ENCODE data around the gene AFAP1.

AFAP1 gene

DNA sequence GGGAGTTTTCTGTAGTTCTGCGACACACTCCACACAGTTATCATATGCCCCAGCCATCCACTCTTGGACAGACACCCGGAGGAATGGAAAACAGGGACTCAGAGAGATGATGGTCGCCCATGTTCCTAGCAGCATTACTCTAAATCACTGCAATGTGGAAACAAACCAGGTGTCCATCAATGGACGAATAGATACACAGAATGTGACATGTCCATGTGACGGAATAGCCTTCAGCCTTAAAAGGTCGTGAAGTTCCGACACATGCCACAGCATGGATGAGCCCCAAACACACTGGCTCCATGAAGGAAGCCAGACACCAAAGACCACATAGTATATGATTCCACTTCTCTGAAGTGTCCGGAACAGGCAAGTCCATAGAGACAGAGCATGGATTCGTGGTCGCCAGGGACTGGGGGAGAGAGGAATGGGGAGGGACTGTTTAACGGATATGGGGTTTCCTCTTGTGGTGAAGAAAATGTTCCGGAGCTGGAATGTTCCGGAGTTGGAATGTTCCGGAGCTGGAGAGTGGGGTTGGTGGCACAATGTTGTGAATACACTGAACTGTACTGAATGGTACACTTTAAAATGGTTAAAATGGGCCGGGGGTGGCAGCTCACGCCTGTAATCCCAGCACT is 28.7 kb upstream of the AFAP1 start:
- no peak for DNase-seq (ENCODE audit: low read depth)

DNA sequence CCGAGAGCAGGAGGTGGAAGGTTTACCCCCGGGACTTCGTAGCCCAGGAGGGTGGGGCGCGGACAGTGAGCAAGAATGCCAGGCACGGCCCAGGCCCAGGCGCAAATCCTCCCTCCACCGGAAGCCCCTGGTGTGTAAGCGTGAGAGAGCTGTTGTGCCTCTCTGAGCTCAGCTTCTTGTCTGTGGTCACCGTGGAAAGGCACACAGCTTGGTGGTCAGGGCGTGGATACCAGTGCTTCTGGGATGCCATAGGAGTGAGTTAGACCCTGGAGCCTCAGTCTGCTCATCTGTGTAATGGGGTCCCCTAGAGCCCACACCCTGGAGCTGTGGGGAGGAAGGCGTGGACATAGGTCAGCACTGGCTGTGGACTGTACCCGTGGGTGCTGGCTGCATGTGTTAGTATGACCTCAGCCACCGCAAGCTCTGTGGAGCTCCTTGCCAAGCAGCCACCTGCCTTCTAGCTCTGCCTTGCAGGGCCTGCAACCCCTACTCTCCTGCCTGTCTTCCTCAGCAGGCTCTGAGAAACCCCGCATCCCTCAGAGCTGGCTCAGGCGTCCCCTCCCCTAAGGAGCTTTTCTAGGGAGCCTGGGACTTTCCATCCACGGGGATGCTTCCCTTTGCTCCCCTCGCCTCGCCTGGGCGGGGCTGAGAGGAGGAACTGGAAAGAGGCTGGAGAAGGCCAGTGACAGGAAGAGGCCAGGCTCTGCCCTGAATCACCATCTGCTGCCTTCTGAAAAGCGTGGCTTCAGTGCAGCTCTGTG is 28.0 kb upstream of the AFAP1 start:
- DNase-seq (ENCODE audit: low read depth) = no peak

DNA sequence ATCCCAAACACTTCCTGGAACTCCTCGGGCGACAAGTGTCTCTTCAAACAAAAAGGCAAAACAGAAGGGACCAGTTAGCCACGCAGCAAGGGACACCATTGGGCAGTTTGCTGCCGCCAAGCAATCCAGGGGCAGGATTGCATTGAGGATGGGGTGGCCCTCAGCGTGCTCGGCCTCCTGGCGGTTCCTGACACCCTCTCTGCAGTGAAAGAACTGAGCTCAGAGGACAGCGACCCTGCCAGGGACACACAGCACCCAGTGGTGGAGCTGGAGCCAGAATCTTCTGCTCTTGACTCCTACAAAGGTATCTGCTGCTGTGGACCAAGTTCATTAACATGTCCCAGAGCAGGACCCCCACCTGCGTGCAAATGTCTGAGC is 27.4 kb upstream of the AFAP1 start:
- DNase-seq (ENCODE audit: low read depth) = no peak

DNA sequence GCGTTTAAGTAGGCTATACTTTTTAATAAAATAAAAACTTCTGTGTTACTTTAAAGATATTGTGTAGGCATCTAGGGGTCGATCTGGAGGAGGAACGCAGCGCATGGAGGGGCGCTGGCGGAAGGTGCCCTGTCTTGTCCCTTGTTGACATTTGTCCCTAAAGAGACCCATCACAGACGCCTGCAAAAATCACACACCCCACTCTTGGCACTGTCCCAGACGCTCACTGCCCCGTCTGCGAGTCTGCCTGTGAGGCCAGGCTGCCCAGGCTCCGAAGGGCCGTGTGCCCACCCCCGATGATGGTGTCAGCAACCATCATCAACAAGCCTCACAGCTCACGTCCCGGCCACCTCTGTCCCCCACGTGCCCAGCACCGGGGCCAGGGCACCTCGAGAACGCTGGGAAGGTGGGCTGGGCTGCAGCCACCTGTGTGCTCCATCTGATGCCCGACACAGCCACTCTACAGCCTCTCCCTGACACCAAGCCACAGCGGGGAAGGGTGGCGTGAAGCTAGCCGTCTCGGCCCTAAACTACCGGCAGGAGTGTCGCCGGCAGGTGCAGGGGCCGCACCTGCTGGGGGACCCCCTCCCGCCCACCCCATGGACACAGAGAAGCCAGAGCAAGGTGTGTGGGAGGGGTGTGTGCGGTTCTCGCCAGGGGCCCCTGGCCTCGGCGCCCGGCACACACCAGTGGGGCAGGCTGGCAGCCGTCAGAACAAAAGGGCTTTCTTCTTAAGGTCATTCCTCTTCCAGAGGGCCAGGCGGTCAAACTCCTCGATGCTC is 26.8 kb upstream of the AFAP1 start:
- DNase-seq (ENCODE audit: low read depth) = no peak

DNA sequence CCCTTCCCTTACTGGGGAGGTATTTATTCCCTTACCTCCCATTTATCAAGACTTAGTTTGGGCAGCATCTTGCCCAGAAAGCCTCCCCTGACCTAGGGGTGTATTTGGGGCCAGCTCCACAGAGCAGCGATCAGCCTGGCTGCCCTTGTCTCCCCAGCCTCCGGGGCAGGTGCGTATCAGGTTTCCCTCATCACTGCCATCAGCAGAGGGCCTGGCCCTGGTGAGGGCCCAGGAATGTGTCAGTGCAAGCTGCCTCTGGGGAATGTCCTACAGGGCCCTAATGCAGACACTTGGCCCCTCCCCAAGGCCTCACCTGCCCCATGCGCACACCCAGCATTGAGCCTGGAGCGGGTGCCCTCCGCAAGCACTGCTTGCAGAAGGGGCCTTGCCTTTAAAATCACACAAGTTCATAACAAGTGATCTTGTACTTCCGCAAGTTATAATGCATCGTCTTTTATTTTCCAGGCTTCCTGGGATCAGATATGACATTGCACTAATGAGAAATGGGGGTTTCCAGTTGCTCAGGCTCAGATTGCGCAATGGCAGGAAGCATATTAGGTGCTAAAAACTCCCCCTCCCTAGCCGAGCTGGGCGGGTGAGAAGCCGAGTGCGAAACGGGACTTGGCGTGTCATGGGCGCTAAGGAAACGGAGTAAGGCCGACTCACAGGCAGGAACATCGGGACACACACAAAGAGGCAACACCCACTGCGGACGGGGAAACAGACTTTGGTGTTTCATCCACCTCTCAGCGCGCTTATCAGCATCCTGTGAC is 25.4 kb upstream of the AFAP1 start:
- peak; percentile 85 for DNase-seq (ENCODE audit: low read depth)

DNA sequence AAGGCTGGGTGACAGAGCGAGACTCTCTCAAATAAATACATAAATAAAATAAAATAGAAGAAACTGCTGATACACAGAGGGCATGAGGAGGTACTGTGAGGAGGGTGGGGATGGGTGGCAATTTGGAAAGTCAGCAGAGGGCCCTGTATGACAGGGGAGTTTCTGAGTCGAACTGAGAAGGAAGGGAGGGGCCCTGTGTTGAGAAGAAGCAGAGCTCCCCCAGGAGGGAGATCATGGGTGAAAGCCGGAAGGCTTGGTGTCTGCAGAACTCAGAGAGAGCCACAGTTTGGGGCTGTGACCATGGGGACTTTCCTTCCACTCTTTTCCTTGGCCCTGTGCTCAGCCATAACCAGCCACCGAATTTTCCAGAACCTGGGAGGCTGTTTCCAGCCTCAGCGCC is 24.8 kb upstream of the AFAP1 start:
- no peak for DNase-seq (ENCODE audit: low read depth)

DNA sequence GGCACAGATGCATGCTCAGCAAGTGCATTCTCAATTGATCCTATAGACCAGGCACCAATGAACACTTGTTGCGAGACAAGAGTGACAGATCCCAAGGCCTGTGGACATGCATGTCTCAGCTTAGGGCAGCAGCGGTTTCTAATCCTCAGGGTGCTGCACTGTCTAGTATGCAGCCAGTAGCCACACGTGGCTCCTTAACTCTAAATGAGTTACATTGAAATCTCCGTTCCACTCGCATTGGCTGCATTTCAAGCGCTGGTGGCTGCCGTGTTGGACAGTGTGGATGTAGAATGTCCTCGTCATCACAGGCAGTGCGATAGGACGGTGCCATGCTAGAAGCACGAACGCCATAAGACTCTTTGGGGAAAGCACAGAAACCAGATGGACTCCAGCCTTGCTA is 24.0 kb upstream of the AFAP1 start:
- DNase-seq (ENCODE audit: low read depth) = no peak

DNA sequence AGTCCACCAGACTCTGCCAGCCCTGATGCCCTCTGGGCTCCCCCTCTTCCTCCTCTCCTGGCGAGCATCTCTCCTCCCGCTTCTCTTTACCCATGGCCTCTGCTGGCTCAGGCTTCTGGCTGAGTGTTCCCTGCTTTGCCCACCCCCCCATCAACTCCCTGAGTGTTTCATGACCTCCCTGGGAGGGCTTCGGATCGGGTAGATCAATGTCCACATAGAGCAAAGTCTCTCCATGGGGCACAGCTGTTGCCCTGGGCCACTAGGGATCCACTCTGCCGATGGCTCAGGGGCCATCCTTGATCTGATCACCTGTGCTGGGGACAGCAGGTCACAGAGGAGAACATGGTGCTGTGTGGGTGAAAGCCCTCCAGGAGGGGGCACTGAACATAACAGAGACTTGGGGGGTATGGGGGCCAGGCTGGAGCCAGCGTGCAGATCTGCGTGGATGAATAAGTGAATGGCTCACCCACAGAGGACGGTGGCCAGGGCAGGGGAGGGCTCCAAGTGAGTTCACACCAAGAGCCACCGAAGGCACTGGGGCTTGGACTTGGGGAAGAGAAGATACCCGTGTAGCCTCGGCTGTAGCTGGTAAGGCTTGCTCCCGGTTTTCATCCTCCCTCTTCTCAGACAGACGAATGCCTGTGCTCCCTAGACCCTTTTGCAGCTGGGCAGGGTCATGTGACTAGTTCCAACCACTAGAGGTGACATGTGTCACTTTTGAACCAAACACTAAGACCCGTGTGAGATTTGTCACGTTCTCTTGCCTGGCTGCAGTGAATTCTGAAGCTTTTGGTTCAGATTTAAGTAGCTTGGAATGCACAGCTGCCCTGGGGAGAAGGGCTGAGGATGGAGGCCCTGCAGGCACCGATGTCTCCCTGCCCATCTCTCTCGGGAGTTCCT is 23.2 kb upstream of the AFAP1 start:
- no peak for DNase-seq (ENCODE audit: low read depth)

DNA sequence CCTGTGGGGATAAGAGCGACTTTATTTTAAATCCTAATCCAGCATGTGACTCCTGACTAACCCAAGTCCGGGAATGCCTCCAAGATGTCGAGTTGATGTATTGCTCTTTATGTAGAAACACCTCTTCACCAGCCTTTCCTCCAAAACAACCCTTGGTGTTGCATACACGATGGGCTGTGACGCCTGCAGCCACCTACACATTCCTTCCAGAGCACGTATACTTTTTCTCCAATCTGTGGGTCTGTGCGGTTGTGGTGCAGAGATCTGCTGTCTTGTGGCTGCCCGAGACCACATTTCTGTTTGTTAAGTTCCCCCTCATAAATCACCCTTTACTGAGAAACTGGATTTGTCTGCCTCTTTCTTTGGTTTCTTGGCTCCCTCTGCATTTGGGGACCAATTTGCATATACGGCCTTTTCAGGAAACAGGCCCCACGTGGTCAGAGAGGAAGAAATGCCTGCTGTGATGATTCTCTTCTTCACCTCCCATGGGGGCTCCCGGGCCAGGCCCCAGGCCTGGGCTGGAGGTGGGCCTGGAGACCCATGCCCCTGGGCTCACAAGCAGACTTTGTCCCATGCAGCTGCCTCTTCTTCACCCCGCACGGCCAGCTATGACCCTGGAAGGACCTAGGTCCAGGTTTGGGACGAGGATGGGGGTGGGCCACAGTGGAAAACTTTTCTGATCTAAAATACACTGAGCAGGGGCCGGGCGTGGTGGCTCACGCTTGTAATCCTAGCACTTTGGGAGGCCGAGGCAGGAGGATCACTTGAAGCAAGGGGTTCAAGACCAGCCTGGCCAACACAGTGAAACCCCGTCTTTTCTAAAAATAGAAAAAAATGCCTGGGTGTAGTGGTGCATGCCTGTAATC is 21.4 kb upstream of the AFAP1 start:
- peak; percentile 97 for DNase-seq (ENCODE audit: low read depth)

DNA sequence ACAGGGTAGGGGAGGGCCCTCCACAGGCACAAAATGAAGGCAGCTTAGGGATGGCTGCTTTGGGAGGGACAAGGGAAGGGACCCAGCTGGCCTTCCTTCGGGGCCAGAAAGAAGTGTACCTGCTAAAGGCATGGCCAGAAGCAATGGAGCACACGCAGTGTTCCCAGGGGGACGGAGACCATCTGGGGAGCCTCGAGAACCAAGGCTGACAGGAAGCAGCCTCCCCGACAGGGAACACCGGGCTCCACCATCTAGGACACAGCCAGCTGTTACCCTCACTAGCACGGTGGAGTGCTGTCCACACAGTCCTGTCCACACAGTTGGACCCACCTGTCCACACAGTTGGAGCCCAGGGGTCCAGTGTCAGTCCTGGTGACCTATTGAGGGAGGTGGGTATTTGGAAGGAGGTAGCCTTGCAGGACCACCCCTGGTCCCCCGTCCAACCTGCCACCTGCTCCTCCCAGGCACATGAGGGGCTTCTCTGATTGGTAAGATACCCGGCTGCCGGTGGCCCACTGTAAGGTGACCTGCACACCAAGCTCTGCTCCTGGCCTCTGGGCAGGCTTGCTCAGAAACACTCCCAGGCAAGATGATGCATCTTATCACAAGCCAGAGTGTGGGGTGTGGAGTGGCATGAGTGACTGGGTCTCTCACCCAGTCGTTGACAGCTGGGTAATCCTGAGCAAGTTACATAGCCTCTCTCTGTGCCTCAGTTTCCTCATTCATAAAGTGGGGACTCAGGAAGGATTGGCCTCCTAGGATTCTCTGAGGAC is 20.5 kb upstream of the AFAP1 start:
- peak; percentile 61 for DNase-seq (ENCODE audit: low read depth)

DNA sequence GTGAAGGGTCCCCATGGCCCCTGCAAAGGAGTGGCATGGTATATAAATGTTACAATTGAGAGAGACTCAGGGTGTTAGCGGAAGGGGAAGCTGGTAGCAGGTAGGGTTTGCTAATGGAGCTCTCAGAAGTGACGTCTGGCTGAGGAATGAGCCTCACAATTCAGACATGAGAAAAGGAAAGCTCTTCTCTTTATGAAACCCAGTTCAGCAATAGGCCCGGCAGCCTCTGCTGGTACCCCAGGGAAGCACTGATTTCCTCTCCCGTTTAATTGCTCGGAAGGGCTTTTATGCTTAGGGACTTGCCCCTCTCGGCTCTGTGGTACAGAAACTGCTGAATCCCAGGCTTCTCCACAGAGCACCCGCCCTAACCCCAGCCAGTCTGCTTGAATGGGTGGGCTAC is 19.4 kb upstream of the AFAP1 start:
- DNase-seq (ENCODE audit: low read depth) = no peak

DNA sequence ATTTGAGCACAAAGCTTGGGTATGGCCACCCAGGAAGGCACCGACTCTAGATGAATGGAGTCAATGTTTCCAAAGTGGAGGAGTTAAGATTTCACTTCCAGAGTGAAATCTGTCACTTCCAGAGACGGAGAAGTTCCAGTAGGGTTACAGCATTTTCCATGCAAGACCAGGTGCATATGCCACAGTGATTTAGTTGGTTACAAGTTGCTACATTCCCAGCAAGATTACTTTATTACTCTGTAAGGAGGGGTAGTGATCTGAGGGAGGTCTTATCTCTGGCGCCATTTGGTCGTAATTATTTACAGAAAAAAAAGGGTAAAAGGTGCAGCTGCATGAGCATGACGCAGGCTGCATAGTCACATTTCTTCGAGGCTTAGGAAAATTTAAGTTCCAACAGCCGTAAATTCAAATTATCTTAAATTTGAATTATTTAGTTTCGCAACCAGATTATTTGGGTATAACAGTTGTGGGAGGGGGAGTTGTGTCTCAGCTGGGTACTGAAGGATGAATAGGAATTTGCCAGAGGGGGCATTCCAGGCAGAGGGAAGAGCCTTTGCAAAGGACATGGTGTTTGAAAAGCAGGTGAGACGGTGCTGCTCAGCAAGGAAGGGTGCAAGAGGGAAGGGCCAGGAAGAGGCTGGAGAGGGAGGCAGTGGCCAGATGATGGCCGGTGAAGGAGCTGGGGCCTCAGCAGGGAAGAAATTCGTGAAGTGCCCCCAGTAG is 17.4 kb upstream of the AFAP1 start:
- DNase-seq (ENCODE audit: low read depth) = no peak

DNA sequence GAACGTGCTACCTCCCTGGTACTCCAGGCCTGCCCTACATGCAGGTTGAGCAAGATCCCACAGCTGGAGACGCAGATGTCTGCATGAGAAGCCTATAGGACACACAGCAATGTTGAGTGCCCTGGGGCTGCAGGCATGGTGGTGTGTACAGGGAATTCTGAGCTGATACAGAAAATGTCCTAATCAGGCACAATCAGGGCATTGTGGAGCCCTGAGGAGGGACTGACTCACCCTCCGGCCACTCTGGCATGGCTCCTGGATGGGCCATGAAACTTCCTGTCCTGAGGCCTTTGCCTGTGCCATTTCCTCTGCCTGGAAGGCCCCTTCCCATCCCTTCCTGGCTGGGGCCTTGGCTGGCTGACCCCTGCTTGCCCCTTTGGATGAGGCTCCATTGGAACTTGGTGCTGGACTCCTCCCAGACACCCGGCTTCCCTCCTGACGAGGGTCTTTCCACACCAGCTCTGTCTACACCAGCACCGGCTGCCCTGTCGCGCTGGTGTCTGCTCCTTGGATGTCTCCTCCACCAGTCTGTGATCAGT is 16.7 kb upstream of the AFAP1 start:
- DNase-seq (ENCODE audit: low read depth) = peak; percentile 57

DNA sequence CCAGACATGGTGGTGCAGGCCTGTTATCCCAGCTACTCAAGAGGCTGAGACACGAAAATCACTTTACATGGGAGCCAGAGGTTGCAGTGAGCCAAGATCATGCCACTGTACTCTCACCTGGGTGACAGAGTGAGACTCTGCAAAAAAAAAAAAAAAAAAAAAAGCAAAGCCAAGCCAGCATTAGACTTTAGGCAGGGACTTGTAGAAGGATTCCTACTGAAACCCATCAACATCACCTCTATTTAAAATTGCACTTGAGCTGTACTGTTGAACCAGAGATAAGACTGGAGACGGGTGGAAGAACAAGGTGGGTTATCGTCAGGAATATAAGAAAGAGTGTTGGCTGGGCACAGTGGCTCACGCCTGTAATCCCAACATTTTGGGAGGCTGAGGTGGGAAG is 15.7 kb upstream of the AFAP1 start:
- DNase-seq (ENCODE audit: low read depth) = no peak

DNA sequence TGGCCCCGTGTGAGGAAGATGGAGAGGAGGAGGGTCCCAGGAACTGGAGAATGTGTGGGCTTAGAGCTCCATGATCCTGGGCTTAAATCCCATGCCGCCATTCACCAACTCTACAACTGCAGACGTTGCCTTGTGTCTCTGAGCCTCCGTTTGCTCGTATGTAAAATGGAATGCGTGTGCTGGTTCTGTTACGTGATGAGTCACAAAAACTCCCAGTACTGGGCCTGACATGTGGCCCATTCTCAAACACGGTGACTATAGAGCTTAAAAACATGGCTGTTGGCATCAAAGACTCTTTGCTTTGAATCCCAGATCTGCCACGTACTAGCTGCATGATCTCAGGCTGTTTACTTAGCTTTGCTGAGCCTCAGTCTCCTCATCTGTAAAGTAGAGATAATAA is 13.0 kb upstream of the AFAP1 start:
- DNase-seq (ENCODE audit: low read depth) = no peak

DNA sequence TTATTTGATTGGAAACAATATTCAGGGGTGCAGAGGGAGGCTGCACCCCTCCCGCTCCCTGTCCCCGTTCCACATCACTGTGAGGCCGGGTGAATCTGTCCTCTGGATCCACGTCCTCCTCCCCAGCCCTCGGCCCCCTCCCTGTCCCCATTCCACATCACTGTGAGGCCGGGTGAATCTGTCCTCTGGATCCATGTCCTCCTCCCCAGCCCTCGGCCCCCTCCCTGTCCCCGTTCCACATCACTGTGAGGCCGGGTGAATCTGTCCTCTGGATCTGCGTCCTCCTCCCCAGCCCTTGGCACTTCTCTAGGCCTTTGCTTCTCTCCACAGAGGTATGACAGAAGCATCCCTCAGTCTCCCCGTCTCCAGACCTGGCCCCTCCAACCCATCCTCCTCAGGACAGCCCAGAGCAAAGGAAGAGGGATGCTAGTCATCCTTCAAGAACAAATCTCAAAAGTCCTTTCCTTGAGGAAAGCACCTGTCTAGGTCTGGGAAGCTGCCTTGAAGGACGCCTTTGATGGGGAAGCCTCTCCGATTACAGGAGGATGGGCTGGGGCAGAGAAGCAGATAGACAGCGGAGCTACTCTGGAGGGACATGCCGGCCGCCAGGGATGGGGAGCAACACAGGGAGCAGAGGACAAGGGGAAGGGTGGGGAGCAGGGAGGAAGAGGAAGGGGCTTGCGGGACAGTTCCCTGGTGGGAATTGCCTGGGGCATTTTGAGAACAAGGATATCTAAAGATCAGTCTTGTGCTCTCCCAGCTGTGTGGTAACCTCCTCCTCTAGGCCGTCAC is 10.8 kb upstream of the AFAP1 start:
- DNase-seq (ENCODE audit: low read depth) = no peak

DNA sequence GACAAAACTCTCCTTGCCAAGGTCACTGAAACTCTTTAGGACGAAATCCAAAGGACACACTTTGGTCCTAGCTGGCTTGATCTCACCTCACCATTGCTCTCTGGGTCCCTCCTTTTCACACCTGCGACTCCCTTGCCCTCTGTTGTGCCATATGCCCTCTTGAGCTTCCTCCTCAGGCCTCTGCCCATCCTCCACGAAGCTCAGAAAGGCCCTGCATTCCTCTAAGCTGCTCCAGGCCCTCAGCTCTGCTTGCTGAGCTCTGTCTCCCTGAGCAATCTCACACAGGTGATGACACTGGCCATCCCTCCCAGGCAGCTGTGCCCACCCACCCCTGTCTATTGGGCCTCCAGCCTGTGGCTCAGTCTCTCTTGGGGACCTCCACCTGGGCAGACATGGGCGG is 10.1 kb upstream of the AFAP1 start:
- DNase-seq (ENCODE audit: low read depth) = no peak

DNA sequence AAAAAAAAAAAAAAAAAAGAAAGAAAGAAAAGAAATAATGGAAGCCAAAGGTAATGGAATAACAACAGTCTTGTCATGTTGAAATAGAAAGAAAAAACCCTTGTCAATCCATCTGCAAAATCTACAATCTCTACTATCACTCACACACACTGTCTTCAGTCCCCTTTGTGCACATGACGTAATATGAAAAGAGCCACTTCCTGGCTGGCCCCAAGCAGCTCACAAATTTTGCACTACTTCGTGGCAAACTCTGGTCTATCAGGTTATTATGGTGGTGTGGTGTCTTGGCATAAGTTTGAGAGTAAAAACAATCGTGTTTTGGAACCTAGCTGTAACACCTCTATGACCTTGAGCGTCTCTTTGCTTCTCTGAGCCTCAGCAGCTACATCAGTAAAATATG is 8.3 kb upstream of the AFAP1 start:
- DNase-seq (ENCODE audit: low read depth) = no peak
